Stomach smooth muscle (tissue), 2 donors: ENCODE measurements around the gene TMOD1.
A peak's percentile ranks its signal among the peaks of the same experiment; 100 is the strongest.
"Not testable (repeated sequence)": the region's sequence is repeated elsewhere in the genome, so short reads cannot be mapped to it uniquely, and the experiment has no call there.

Experiments
- H3K27ac ChIP-seq: one replicate; pipeline ENCODE4 v1.7.0; 2013; ENCODE audit warnings: mild to moderate bottlenecking, low read length, inconsistent platforms
- H3K27me3 ChIP-seq, 2 donors: one replicate each; pipeline ENCODE4 v1.7.0; 2013; ENCODE audit warnings: low read length in 2 of 2; ENCODE audit not compliant: insufficient read depth in 2 of 2, control insufficient read depth in 1 of 2
- H3K36me3 ChIP-seq, 2 donors: one replicate each; pipeline ENCODE4 v1.7.0; 2013; ENCODE audit warnings: low read length in 2 of 2; ENCODE audit not compliant: control insufficient read depth in 2 of 2, insufficient read depth in 2 of 2
- H3K4me1 ChIP-seq: one replicate; pipeline ENCODE4 v1.7.0; 2013; ENCODE audit warnings: low read length; ENCODE audit not compliant: control insufficient read depth, insufficient read depth
- H3K4me3 ChIP-seq, 2 donors: one replicate each; pipeline ENCODE4 v1.7.0; 2013; ENCODE audit warnings: low read length in 2 of 2
- H3K9ac ChIP-seq, 2 donors: one replicate each; pipeline ENCODE4 v1.7.0; 2013; ENCODE audit warnings: low read length in 2 of 2, mild to moderate bottlenecking in 1 of 2
- H3K9me3 ChIP-seq, 2 donors: one replicate each; pipeline ENCODE4 v1.7.0; 2013; ENCODE audit warnings: low read length in 2 of 2; ENCODE audit not compliant: control insufficient read depth in 2 of 2
- donor health status: healthy.
- donor health status: Pancreatic carcinoma.

Gene TMOD1

GRCh38 chr9:97475059-97475458 is 26.4 kb upstream of the TMOD1 start:
- Histone ChIP-seq H3K4me3 (no peak overlapping the region), H3K27me3 (no peaks in the 10 kb centered on the region), H3K4me1 (peaks cover 3% of the 10 kb centered on the region), H3K9me3 (no peaks in the 10 kb centered on the region), H3K36me3 (peaks cover 7 to 8% of the 10 kb centered on the region in 2 donors), H3K9ac (no peak overlapping the region), H3K27ac (no peak overlapping the region)

DNA sequence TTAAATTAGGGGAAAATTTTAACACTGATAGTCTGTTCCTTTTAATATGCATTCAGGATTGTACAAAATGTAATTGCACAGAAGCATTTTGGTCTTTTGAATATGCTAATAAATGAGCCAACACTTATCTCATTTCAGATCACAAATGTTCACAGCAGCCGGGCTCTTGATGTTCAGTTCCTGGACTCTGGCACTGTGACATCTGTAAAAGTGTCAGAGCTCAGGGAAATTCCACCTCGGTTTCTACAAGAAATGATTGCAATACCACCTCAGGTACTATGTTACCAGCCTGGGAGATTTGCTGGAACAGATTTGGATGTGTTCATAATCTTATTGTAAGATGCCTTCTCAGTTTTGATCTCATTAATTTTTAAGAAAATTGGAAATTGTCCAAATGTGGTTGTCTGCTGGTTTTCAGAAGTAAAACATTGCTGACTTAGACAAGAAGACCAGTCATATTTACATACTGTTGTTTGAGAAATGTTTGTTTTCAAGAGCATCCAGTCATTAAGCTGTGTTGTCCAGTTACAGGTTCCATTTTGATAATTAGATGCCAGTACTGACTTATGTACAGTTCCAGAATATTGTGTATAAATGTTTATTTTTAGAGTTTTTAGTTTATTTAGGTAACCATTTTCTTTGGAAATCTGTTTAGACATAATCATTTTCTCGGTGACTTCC is 23.0 kb upstream of the TMOD1 start:
- H3K27ac ChIP-seq, result no peak overlapping the region
- peaks cover 18% of the 10 kb centered on the region in 2 donors for H3K36me3 ChIP-seq

GRCh38 chr9:97479496-97480159 is 21.8 kb upstream of the TMOD1 start:
- H3K4me3 ChIP-seq, result no peak overlapping the region
- peaks cover 4% of the 10 kb centered on the region for H3K4me1 ChIP-seq
- H3K36me3 ChIP-seq, result peaks cover 15 to 16% of the 10 kb centered on the region in 2 donors
- H3K9me3 ChIP-seq, result no peaks in the 10 kb centered on the region
- H3K9ac ChIP-seq, result no peak overlapping the region
- no peak overlapping the region for H3K27ac ChIP-seq
- no peaks in the 10 kb centered on the region for H3K27me3 ChIP-seq

More for the DNA sequence above, 23.0 kb upstream of the TMOD1 start:
- Histone ChIP-seq H3K4me3 (no peak overlapping the region), H3K27me3 (no peaks in the 10 kb centered on the region), H3K4me1 (no peaks in the 10 kb centered on the region), H3K9me3 (no peaks in the 10 kb centered on the region), H3K9ac (no peak overlapping the region)

DNA sequence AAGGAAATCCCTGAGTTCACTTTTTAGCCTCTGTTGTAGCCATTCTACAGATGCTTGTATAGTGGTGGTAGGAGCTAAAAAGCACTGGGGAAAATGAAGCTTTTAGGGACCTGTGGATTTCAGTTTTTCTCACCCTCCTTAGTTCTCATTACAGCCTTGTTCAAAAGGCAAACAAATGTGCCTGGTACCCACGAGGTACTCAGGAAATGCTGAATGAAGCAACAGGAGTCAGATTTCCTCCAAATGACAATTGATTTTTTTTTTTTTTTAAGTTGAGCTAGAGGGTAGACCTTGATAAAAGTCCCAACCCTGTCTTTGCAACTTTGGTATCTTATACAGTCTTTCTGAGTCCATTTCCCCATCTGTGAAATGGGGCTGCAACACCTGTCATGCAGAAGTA is 21.3 kb upstream of the TMOD1 start:
- peaks cover 11 to 13% of the 10 kb centered on the region in 2 donors for H3K36me3 ChIP-seq
- no peak overlapping the region for H3K4me3 ChIP-seq
- no peaks in the 10 kb centered on the region for H3K9me3 ChIP-seq
- H3K27me3 ChIP-seq, result no peaks in the 10 kb centered on the region
- H3K9ac ChIP-seq, result no peak overlapping the region
- no peak overlapping the region for H3K27ac ChIP-seq
- H3K4me1 ChIP-seq, result peaks cover 4% of the 10 kb centered on the region

DNA sequence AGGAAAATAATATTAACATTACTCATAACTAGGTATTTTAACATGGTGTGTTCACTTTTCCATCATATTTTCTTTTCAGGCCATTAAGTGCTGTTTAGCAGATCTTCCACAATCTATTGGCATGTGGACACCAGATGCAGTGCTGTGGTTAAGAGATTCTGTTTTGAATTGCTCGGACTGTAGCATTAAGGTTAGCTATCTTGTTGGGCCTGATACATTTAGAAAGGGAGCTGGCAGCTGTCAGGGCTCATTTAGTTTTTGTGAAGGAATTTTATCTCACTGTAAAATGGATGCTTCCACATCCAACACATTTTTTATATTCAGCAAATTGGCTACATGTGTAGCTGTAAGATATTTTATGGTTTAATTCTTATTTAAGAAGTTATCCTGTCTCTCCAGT is 20.7 kb upstream of the TMOD1 start:
- H3K4me1 ChIP-seq, result peaks cover 4% of the 10 kb centered on the region
- no peak overlapping the region for H3K9ac ChIP-seq
- H3K4me3 ChIP-seq, result no peak overlapping the region
- no peaks in the 10 kb centered on the region for H3K27me3 ChIP-seq
- H3K9me3 ChIP-seq, result no peaks in the 10 kb centered on the region
- no peak overlapping the region for H3K27ac ChIP-seq
- H3K36me3 ChIP-seq, result peaks cover 11 to 13% of the 10 kb centered on the region in 2 donors

DNA sequence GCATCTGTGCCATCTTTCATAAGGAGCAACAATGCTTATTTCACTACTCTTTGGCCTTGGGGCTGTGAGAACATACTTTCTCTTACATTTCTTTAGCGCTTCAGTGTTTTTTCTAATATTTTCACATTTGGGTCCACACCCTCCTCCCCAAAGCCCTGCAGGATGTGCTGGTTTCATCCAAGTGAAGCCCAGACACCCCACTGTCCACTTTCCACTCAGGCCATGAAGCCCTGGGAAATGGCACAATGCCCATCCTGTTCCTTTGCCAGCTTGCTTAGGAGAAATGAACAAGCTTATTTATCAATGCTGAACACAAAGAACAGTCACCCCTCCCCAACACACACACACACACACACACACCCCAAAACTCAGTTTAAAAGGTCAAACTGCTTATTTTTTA is 17.3 kb upstream of the TMOD1 start:
- H3K27ac ChIP-seq, result no peak overlapping the region
- peaks cover 13 to 25% of the 10 kb centered on the region in 2 donors for H3K36me3 ChIP-seq
- H3K27me3 ChIP-seq, result no peaks in the 10 kb centered on the region
- peaks cover 4% of the 10 kb centered on the region for H3K4me1 ChIP-seq
- H3K4me3 ChIP-seq, result no peak overlapping the region
- no peak overlapping the region for H3K9ac ChIP-seq
- H3K9me3 ChIP-seq, result peaks cover 0 to 4% of the 10 kb centered on the region in 2 donors

DNA sequence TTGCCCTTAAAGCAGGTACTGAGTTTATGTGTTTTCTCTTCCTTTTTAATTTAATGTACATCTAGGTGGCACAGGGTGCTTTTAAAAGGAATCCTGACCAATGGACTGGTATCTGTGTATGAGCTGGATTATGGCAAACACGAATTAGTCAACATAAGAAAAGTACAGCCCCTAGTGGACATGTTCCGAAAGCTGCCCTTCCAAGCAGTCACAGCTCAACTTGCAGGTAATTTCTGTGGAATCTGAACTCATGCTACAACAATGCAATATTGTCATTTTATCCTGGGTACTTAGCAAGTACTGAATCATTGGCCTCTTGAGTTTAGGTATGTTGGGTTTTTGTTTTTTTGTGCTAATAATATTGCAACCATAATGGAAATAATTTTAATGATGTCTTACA is 14.4 kb upstream of the TMOD1 start:
- Histone ChIP-seq H3K27me3 (no peaks in the 10 kb centered on the region), H3K27ac (no peak overlapping the region), H3K36me3 (peaks cover 9 to 18% of the 10 kb centered on the region in 2 donors)

DNA sequence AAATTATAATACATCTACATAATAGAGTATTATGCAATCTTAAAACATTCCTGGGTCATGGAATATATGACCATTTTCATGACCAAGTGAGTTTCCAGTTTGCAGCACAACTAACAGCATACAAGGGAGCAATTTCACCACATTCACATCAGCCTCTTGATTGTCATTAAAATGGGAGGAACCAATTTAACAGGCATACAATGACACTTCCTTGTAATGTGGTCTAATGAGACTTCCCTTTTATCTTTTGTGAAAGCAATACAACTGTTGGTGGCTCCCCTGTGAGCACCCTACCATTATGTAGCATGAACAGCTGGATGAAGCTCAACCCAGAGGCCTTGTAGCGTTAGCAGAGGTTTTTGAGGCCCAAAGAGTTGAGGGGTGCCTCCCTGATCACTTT is 13.6 kb upstream of the TMOD1 start:
- no peak overlapping the region for H3K27ac ChIP-seq
- no peak overlapping the region for H3K9ac ChIP-seq
- peaks cover 0 to 4% of the 10 kb centered on the region in 2 donors for H3K9me3 ChIP-seq
- H3K27me3 ChIP-seq, result no peaks in the 10 kb centered on the region
- H3K4me3 ChIP-seq, result no peak overlapping the region
- peaks cover 16% of the 10 kb centered on the region for H3K4me1 ChIP-seq
- peaks cover 6 to 17% of the 10 kb centered on the region in 2 donors for H3K36me3 ChIP-seq

More for the DNA sequence above, 14.4 kb upstream of the TMOD1 start:
- H3K9ac ChIP-seq, result no peak overlapping the region
- H3K9me3 ChIP-seq, result peaks cover 0 to 4% of the 10 kb centered on the region in 2 donors
- H3K4me1 ChIP-seq, result peaks cover 15% of the 10 kb centered on the region
- no peak overlapping the region for H3K4me3 ChIP-seq

DNA sequence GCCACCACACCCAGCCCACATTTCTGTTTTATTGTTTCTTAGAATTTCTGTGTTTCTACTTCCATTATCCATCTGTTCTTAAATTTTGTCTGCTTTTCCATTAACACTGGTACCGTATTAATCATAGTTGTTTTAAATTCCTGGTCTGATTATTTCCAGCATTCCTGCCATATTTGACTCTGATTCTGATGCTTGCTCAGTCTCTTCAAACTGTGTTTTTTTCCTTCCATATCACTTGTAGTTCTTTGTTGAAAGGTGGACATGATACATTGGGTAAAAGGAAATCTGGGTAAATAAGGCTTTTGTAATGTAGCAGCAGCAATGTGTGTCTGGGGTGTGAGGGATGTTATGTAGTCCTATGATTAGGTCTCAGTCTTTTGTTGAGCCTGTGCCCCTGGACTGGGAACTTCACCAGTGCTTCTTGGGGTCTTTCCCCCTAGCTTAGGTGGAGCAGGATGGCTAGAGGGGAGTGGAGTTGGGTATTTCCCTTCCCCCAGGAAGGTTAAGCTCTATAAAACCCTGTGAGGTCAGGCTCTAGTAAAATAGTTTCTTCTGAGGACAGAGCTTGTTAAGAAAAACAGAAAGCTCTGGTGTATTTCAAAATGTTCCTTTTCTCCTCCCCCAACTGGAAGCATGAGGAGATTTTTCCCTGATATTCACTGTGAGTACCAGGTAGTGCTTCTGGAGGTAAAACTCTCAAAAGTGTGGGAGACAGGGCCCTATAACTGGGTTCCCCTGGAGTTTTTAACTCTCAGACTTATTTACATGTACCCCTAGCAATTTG is 10.1 kb upstream of the TMOD1 start:
- peak overlapping the region in 1 of 2 donors; percentile 29 for H3K9ac ChIP-seq
- no peak overlapping the region for H3K4me3 ChIP-seq
- peaks cover 10 to 15% of the 10 kb centered on the region in 2 donors for H3K36me3 ChIP-seq
- H3K27ac ChIP-seq, result peak overlapping the region; percentile 58
- H3K9me3 ChIP-seq, result peaks cover 0 to 4% of the 10 kb centered on the region in 2 donors
- H3K27me3 ChIP-seq, result no peaks in the 10 kb centered on the region
- H3K4me1 ChIP-seq, result peaks cover 12% of the 10 kb centered on the region

DNA sequence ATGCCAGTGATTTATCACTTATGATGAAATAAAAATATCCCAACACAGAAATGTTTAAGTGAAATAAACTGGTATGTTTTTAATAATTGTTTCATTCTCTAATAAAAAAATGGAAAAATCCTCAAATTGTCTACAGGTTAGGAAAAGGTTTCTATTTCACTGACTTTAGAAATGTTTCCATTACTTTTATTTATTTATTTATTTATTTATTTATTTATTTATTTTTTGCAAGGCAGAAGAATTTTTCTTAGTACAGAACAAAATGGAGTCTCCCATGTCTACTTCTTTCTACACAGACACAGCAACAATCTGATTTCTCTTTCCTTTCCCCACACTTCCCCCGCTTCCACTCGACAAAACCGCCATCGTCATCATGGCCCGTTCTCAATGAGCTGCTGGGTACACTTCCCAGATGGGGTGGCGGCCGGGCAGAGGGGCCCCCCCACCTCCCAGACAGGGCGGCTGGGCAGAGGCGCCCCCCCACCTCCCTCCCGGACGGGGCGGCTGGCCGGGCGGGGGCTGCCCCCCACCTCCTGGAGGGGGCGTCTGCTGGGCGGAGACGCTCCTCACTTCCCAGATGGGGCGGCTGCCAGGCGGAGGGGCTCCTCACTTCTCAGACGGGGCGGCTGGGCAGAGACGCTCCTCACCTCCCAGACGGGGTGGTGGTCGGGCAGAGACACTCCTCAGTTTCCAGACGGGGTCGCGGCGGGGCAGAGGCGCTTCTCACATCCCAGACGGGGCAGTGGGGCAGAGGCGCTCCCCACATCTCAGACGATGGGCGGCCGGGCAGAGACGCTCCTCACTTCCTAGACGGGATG is 3.7 kb upstream of the TMOD1 start:
- H3K4me1 ChIP-seq, result peaks cover 11% of the 10 kb centered on the region
- H3K36me3 ChIP-seq, result peaks cover 0 to 11% of the 10 kb centered on the region in 2 donors
- not testable (repeated sequence) for H3K27me3 ChIP-seq, H3K9ac ChIP-seq, H3K9me3 ChIP-seq, H3K4me3 ChIP-seq, H3K27ac ChIP-seq
